Measurements from ENCODE around the gene NUP98. TPM values are rescaled to one million over a fixed set of nuclear protein-coding genes. Genes with fewer than 3 reads are reported as not detected.

The NUP98 gene
- total and polyA plus RNA-seq, 2 of the 13 experiments (the other 11 are each of a cell fraction or from before 2014, with no cell fraction given), result 76.6 to 85.3 TPM

GRCh38 chr11:3637201-3637600 is 160.2 kb downstream of the NUP98 start (continued):
- TF ChIP-seq, protein P1, sequence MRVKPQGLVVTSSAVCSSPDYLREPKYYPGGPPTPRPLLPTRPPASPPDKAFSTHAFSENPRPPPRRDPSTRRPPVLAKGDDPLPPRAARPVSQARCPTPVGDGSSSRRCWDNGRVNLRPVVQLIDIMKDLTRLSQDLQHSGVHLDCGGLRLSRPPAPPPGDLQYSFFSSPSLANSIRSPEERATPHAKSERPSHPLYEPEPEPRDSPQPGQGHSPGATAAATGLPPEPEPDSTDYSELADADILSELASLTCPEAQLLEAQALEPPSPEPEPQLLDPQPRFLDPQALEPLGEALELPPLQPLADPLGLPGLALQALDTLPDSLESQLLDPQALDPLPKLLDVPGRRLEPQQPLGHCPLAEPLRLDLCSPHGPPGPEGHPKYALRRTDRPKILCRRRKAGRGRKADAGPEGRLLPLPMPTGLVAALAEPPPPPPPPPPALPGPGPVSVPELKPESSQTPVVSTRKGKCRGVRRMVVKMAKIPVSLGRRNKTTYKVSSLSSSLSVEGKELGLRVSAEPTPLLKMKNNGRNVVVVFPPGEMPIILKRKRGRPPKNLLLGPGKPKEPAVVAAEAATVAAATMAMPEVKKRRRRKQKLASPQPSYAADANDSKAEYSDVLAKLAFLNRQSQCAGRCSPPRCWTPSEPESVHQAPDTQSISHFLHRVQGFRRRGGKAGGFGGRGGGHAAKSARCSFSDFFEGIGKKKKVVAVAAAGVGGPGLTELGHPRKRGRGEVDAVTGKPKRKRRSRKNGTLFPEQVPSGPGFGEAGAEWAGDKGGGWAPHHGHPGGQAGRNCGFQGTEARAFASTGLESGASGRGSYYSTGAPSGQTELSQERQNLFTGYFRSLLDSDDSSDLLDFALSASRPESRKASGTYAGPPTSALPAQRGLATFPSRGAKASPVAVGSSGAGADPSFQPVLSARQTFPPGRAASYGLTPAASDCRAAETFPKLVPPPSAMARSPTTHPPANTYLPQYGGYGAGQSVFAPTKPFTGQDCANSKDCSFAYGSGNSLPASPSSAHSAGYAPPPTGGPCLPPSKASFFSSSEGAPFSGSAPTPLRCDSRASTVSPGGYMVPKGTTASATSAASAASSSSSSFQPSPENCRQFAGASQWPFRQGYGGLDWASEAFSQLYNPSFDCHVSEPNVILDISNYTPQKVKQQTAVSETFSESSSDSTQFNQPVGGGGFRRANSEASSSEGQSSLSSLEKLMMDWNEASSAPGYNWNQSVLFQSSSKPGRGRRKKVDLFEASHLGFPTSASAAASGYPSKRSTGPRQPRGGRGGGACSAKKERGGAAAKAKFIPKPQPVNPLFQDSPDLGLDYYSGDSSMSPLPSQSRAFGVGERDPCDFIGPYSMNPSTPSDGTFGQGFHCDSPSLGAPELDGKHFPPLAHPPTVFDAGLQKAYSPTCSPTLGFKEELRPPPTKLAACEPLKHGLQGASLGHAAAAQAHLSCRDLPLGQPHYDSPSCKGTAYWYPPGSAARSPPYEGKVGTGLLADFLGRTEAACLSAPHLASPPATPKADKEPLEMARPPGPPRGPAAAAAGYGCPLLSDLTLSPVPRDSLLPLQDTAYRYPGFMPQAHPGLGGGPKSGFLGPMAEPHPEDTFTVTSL (CRISPR knock-in tag; IDR thresholded peaks at IDR 0.05; ENCODE audit: borderline replicate concordance), result no peak
- TF ChIP-seq, protein P2, sequence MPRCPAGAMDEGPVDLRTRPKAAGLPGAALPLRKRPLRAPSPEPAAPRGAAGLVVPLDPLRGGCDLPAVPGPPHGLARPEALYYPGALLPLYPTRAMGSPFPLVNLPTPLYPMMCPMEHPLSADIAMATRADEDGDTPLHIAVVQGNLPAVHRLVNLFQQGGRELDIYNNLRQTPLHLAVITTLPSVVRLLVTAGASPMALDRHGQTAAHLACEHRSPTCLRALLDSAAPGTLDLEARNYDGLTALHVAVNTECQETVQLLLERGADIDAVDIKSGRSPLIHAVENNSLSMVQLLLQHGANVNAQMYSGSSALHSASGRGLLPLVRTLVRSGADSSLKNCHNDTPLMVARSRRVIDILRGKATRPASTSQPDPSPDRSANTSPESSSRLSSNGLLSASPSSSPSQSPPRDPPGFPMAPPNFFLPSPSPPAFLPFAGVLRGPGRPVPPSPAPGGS (CRISPR knock-in tag; IDR thresholded peaks at IDR 0.05), result no peak
- TF ChIP-seq NRL (CRISPR knock-in tag; IDR thresholded peaks at IDR 0.05; ENCODE audit: borderline replicate concordance) (no peak), HNRNPK (IDR thresholded peaks at IDR 0.05; ENCODE audit: low read depth, low read length, poor library complexity, severe bottlenecking) (no peak), ZNF605 (CRISPR knock-in tag; IDR thresholded peaks at IDR 0.05) (no peak), KLF11 (CRISPR knock-in tag; IDR thresholded peaks at IDR 0.05) (no peak), ZSCAN12 (CRISPR knock-in tag; IDR thresholded peaks at IDR 0.05) (no peak), NFE2L1 (CRISPR knock-in tag; IDR thresholded peaks at IDR 0.05; ENCODE audit: borderline replicate concordance) (no peak), CAMTA2 (CRISPR knock-in tag; IDR thresholded peaks at IDR 0.05; ENCODE audit: borderline replicate concordance) (no peak), GFI1 (CRISPR knock-in tag; IDR thresholded peaks at IDR 0.05; ENCODE audit: borderline replicate concordance) (no peak)
